ENCODE results near the gene RPS6KL1.

The RPS6KL1 gene

GRCh38 chr14:74950795-74951442 is 27.9 kb upstream of the RPS6KL1 start:
- TF ChIP-seq ZFP3 (CRISPR knock-in tag; IDR thresholded peaks at IDR 0.05) = no peak
- no peak for TF ChIP-seq BACH2 (CRISPR knock-in tag; IDR thresholded peaks at IDR 0.05; ENCODE audit: borderline replicate concordance)
- TF ChIP-seq ZFP30 (CRISPR knock-in tag; IDR thresholded peaks at IDR 0.05) = no peak
- TF ChIP-seq TSHZ2 (CRISPR knock-in tag; IDR thresholded peaks at IDR 0.05) = no peak
- TF ChIP-seq OSR1 (CRISPR knock-in tag; IDR thresholded peaks at IDR 0.05) = no peak
- TF ChIP-seq ZNF70 (CRISPR knock-in tag; IDR thresholded peaks at IDR 0.05) = no peak
- no peak for TF ChIP-seq PATZ1 (CRISPR knock-in tag; IDR thresholded peaks at IDR 0.05; ENCODE audit: borderline replicate concordance)
- no peak for TF ChIP-seq ZNF565 (CRISPR knock-in tag; conservative IDR thresholded peaks at IDR 0.05; ENCODE audit: low read depth)
- no peak for TF ChIP-seq POU6F1 (CRISPR knock-in tag; IDR thresholded peaks at IDR 0.05; ENCODE audit: borderline replicate concordance, low read depth)
- ATAC-seq = no peak

- TF ChIP-seq SNAI2 (CRISPR knock-in tag; IDR thresholded peaks at IDR 0.05) (no peak), PATZ1 (CRISPR knock-in tag; IDR thresholded peaks at IDR 0.05; ENCODE audit: borderline replicate concordance) (no peak), TOX (CRISPR knock-in tag; IDR thresholded peaks at IDR 0.05; ENCODE audit: borderline replicate concordance) (no peak), ZFP3 (CRISPR knock-in tag; IDR thresholded peaks at IDR 0.05) (no peak)
- no peak for ATAC-seq
These were observed 27.0 kb upstream of the RPS6KL1 start for GRCh38 chr14:74949859-74950573.

GRCh38 chr14:74949191-74949601 is 26.1 kb upstream of the RPS6KL1 start:
- no peak for ATAC-seq
- TF ChIP-seq CSDC2 (CRISPR knock-in tag; IDR thresholded peaks at IDR 0.05) = no peak
- TF ChIP-seq GLIS3 (CRISPR knock-in tag; IDR thresholded peaks at IDR 0.05) = no peak
- no peak for TF ChIP-seq ISL1 (CRISPR knock-in tag; IDR thresholded peaks at IDR 0.05)
- no peak for TF ChIP-seq RARB (CRISPR knock-in tag; IDR thresholded peaks at IDR 0.05)
- TF ChIP-seq SNAI2 (CRISPR knock-in tag; IDR thresholded peaks at IDR 0.05) = no peak
- TF ChIP-seq ZFP3 (CRISPR knock-in tag; IDR thresholded peaks at IDR 0.05) = no peak
- TF ChIP-seq TOX (CRISPR knock-in tag; IDR thresholded peaks at IDR 0.05; ENCODE audit: borderline replicate concordance) = no peak
- TF ChIP-seq ZNF8 (CRISPR knock-in tag; IDR thresholded peaks at IDR 0.05) = no peak
- no peak for TF ChIP-seq ESRRG (CRISPR knock-in tag; IDR thresholded peaks at IDR 0.05)

GRCh38 chr14:74948228-74949175 is 25.4 kb upstream of the RPS6KL1 start:
- TF ChIP-seq ZNF8 (CRISPR knock-in tag; IDR thresholded peaks at IDR 0.05) (no peak), ARNTL (CRISPR knock-in tag; IDR thresholded peaks at IDR 0.05; ENCODE audit: borderline replicate concordance, low read depth) (no peak), TOX (CRISPR knock-in tag; IDR thresholded peaks at IDR 0.05; ENCODE audit: borderline replicate concordance) (no peak), RARB (CRISPR knock-in tag; IDR thresholded peaks at IDR 0.05) (no peak), SNAI2 (CRISPR knock-in tag; IDR thresholded peaks at IDR 0.05) (no peak), ZC3H10 (CRISPR knock-in tag; IDR thresholded peaks at IDR 0.05) (no peak)

More at GRCh38 chr14:74948228-74949175, 25.4 kb upstream of the RPS6KL1 start:
- no peak for ATAC-seq

Measured in SK-N-SH treated with all-trans-retinoic acid at 6 μM for 48 hours (cell line).